NOMO-1 treated with dmso at 0.1 percent for 144 hours (cell line): Measurements from ENCODE around the gene ISY1.
"Not testable (repeated sequence)": the region's sequence is repeated elsewhere in the genome, so short reads cannot be mapped to it uniquely, and the experiment has no call there.

Source experiments
- DNase-seq: peaks from one replicate; lab custom pipeline; 2025; ENCODE audit not compliant: unreplicated experiment; lab: John Stamatoyannopoulos, UW

Gene ISY1

DNA sequence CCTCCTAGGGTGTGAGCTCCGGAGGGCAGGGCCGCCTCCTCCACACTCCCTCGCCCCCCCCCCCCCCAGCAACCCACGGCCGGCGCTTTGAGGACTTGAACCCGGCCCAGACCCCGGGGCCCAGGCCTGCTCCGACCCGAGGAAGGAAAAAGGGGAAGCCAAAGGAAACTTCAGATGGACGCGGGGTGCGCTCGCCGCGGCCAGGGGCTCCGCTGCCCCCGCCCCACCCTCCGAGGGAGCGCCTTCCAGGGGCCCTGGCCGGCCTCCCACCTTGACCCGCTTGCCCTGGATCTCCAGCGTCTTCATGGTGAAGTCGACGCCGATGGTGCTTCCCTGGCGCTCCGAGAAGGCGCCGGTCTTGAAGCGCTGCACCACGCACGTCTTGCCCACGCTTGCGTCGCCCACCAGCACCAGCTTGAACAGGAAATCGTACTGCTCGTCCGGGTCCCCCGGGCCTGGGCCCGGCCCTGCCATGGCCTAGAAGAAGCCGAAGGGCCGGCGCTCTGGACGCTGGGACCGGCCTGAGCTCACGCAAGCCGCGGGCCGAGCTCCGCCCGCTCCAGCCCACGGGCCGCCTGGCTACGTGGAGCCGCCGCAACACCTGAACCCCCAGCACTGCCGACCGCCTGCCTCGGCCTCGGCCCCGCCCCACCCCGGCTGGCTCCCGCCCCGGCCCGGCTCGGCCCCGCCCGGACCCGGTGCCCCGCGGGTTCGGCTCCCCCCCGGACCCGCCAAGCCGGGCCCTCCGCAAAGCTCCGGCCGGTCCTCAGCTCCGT is 39.7 kb downstream of the ISY1 start:
- DNase-seq, result peak; percentile 52

DNA sequence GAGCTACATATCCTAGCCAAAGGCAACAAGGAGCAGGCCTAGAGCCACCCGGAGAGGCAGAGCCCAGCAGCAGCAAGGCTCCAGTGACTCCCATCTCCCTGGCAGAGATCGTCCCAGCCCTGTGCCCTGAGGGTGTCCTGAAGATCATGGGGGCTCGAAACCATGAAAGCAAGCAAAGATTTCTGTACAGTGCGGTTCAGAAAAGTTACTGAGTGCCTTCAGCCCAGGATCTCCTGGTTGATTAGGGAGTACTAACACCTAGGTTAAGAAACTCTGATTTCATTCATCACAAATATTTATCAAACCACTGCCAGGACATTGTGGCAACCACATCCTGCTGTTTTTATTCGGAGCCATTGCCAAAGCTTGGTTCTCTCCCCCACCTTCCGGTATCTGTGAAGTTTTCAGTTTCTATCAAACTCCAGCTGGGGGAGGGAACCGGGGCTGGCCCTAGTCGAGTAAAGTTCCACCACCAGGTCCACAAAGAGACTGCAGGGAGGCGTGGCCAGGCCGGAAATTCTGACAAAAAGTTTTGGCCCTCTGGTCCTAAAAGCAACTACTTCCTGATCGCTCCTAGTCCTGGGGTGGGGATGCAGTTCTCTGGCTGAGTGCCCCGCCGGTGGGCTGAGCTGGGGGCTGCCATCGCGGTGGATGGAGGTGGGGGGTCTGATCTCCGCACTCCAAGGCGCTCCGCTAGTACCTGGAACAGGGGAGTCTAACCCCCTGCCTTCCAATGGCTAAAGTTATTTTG is 40.4 kb downstream of the ISY1 start:
- DNase-seq, result peak; percentile 99

DNA sequence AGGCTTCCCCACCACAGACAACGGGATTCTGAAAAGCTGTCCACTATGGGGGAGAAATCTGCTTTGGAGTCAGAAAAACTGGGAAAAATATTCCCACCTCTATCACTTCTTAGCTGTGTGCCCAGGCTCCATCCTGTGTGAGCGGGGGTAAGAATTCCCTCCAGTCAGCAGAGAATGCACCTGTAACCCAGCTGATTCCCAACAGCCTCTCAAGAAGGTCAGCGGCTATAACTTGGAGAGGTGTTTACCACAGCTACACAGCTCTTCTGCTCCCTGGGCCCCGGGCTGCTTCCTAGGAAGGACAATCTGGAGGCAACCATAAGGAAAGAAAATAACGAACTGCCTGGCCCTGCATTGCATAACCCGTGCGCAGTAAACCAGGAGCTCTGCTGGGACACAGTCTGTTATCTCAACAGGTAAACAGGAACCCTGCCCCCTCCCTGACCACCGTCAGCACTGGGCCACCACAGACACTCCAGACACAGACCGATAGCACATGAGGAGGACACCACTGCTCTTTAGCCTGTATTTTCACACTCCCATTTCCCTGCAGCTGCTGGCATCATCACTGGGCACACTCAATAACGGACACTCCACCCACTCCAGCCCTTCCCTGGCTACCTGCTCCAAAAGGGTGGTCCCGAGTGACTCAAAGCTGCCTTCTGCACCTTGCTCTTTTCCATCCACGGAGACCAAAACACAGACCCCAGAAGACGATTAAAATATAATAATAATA is 41.3 kb downstream of the ISY1 start:
- DNase-seq, result no peak

DNA sequence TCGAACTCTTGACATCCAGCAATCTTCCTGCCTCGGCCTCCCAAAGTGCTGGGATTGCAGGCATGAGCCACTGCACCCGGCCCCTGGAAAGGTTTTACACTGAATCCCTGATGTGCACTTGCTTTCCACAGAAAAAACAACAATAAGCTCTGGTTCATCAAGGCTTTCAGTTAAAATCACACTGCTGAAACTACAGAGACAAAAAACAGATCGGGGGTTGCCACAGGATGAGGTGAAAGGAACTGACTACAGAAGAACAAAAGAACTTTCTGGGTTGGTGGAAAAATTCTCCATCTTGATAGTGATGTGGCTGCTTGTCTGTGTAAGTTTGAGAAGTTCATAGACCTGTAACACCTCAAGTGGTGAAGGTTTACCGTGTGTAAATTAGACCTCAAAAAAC is 42.1 kb downstream of the ISY1 start:
- DNase-seq, result no peak

DNA sequence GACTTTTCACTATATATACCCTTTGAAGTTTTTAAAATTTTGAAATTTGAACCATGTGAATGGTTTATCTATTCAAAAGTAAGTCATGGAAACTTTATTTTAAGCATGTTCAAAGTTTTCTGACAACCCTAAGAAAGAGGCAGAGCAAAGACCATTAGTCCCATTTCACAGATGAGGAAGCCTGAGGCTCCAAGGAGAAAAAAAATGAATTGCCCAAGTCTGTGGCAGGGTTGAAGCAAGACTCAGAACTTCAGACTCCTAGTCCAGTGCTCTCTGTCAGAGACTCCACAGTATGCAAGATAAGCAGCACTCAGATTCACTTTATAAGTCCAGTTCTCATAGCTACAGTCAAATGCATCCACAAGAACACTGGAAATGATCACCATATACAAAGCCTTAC is 43.7 kb downstream of the ISY1 start:
- DNase-seq, result no peak

DNA sequence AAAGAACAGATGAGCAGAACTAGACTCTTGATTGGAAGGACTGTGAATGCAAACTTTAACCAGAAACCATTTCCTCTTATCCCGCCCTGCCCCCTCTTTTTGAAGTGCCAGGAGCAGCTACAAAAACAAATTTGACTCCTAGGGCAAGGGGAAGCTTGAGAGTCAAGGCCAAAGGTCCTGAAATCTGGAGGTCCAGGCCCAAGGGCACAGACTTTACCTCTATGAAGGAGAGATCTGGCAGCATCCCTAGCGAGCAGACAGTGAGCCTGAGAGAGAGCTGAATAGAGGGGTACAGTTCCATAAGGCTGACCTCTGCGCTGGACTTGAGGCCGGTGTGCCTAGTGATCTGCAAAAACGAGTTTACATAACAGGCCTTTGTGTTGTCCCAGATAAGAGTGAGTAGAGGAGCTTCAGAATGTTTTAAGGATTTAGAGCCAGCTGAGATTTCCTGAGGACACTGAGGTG is 44.3 kb downstream of the ISY1 start:
- no peak for DNase-seq

DNA sequence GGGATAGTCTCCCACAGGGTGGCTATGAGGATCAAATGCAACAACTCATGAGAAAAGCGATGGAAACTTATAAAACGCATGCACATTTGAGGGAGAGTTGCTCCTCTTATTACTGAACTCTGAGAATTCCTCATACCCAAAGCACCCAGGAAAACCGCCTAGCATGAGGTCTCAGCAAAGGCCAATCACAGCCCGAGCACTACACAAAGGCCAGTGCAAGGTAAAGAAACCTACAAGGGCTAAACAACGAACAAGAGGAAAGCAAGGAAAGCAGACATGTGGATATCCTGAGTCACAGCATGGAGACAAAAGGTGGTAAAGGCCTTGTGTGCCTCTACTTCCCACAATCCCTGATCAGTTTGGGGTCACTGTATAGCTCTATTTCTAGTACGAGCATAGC is 46.4 kb downstream of the ISY1 start:
- no peak for DNase-seq

DNA sequence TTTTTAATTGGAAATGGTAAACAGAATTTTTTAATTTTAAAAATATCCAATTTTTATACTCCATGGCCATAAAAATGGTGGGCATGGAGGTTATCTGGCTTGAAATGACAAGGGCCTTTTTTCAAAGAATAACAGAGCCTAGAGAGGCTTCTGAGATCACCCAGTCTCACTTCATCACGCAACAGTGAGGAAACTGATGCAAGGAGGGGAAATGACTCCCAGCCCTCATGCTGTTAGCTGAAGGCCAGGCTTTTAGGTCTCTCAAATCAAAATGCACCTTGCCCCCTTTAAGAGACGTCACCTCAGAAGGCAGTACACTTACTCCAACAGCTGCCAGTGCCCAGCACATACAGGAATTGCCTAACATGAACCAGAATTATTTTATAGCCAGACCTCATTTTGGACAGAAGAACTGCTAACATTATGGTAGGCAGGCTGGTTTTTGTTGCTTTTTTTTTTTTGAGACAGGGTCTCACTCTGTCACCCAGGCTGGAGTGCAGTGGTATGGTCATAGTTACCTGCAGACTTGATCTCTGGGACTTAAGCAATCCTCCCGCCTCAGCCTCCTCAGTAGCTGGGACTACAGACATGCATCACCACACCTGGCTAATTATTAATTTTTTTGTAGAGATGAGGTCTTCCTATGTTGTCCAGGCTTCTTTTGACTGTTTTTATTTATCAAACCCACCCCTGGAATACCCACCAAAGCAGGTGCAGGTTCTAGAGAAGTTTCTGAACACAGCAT is 48.4 kb downstream of the ISY1 start:
- peak; percentile 39 for DNase-seq

DNA sequence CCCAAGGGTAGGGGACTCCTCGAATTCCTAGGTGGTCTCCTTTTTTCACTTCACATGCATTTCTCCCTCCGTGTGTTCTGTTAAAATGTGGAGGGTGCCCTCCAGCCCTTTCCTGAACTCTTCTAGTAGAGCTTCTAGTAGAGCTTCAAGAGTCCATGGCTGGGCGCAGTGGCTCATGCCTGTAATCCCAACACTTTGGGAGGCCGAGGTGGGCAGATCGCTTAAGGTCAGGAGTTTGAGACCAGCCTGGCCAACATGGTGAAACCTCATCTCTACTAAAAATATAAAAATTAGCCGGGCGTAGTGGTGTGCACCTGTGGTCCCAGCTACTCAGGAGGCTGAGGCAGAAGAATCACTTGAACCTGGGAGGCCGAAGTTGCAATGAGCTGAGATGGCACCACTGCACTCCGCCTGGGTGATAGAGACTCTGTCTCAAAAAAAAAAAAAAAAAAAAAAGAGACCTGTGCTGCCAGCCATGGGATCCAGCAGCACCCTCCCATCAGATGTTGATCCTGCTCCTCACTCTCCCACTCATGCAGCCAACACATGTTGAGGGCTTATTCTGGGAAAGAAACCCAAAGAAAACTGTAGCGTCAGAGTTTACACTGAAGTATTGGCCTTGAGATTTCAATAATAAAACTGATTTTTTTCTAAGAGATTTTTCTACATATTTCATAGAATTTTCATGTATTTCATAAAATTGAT is 49.6 kb downstream of the ISY1 start:
- not testable (repeated sequence) for DNase-seq

DNA sequence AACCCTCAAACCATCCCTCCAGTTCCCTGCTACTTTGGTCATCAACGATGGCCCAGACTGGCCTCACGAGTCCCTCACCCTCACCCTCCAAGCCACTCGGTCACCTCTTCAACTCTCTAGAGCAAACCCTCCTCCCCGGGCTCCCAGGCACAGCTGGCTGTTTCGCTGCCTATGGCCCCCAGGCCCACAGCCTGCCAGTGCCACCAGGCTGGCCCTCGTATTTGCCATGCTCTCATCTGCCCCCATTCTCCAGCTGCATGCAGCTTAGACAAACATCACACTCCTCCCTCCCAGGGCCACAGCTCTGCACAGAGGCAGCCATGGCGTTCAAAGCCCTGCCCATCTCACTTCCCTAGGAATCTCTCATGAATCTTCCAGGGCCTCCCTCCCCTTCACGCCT is 53.1 kb downstream of the ISY1 start:
- no peak for DNase-seq

DNA sequence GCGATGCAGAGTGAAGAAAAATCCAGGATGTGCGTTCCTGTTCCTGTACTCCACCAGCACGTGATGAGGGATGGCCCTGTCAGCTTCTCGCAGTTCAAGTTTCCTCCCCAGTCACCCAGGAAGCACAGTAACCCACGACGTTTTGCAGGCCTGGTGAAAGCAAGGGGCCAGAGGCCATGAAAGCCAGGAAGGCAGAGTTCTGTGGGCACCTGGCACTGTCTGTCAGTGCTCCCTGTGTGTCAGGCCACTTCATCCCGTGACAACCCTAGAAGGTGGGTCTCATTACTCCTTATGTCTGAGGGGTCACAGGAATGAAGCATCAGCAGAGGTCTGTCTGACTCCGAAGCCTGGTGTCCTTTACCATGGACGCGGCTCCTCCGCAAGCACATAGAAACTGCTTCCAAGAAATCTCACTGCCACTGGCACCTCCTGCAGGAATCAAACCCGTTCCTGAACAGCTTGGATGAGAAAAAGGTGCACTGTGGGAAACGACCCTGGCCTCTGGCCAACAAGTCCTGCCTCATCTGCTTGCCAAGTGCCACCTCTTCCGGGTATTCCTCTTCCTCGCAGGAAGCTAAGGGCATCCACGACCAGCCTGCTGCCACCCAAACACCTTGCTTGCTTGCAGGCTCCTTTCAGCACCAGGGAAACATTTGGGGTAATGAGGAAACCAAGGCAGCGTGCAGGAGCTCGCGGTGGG is 53.8 kb downstream of the ISY1 start:
- no peak for DNase-seq

DNA sequence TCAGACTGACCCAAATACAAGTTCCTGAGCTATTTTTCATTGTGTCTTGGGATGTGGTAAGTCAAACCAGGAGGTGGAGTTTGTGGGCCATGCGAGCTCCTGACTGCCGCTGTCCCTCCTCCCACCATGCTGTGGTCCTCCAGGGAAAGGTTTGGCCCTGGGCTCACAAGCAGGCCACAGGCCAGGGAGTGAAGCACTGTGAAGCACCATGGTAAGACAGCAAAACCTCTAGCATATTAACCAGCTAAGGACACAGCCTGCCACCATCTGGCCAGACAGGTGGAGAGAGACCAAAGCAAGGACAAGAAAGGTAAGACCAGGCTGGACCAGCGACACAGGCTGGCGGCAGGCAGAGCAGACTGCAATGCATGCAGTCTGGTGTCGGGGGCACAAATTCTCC is 54.5 kb downstream of the ISY1 start:
- DNase-seq, result no peak

DNA sequence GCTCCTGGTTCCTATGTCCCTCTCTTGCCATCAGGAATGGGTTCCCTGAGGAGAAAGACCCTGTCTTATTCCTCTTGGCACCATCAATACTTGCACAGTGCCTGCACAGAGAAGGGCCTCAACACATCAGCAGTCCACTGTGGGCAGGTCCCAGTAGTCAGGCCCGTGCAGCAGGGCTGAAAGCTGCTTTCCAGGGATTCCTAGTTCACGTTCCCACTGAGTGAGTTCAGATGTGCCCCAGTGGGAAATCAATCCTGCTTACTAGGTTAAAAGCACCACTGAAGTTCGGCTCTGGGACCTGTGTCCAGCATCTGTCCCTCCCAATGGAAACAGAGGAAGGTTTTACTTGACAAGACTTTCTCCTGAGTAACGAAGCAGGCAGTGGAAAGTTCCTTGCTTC is 55.0 kb downstream of the ISY1 start:
- no peak for DNase-seq

DNA sequence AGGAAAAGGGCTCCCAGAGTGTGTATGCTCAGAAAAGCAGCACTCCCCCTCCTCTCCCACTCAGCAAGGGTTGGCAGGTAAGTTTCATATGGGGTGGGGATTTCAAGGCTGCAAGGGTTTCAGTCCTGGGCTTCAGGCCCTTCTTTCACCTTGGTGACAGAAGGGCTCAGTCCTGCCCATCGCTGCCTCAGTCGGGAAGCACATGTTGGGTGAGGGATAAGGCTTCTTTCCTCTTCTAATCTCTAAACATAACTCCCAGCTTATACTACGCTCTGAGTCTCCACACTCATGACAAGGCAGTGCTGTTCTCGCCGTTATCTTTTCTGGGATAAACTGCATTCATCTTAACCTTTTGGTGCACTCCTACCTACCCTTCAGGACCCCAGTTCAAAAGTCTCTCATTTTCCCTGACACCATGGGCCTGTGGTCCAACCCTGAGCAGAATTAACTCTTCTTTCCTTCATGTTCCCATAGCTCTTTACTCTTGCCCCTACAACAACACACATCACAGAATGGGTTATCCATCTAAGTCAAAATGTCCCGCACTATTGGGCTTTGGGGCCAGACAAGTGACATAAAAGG is 56.3 kb downstream of the ISY1 start:
- no peak for DNase-seq

DNA sequence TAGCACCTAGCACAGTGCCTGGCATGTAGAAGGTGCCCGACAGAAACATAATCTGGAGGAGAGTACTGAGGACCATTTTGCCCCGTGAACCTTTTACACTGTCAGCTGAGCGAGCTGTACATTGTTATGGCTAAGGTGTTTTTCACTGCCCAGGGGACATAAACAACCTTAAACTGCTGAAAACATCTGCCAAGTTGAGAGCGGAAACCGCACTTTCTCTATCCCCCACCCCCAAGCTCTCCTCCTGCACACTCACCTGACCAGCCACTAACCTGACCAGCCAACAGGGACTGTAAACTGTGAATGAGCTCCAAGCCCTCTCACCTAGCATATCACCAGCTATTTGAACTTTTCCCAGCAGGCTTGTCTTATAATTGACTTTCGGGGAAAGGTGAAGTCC is 56.8 kb downstream of the ISY1 start:
- DNase-seq, result no peak

DNA sequence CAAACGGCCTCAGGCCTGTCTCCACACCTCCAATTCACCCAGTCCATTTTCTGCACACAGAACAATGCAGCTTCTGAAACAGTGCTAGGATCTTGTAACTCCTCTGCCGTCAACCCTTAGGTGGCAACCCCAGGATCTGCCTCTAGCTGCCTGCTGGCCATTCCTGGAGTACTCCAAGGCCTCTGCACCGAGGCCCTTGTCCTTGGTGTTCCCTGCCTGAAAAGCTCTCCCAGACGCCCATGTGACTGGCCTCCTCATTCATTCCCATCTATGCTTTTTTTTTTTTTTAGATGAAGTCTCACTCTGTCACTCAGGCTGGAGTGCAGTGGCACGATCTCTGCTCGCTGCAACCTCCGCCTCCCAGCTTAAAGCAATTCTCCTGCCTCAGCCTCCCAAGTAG is 57.6 kb downstream of the ISY1 start:
- DNase-seq, result no peak

DNA sequence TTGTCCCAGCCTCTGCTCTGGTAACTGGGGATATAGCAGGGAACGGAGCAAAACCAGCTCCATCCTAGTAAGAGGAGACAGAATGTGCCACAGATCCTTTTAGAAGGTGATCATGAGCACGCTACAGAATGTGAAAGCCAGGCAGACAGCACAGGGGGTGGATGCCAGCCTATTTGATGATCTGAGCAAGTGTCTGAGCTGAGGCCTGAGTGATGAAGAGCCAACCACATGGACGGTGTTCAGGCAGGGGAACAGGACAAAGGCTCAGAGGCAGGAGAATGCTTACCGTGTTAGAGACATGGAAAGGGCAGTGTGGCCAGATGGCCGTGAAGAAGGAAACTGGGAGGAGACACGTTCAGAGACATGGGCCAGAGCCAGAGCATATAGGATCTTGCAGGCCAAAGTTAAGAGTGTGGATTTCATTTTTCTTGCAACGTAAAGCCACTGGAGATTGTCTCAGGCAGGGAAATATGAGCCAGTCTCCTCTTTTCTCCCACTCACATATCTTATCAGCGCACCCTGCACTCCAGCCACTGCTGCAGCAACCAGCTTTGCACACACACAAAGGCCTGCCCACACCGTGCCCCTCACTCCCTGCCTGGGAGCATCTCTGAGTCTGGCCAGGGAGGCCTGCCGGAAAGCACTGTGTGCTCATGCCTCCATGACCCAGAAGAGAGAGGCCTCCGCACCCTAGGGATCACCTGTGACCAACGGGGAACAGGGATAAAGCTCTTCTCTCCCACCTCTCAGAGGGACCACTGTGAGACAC is 59.3 kb downstream of the ISY1 start:
- no peak for DNase-seq

DNA sequence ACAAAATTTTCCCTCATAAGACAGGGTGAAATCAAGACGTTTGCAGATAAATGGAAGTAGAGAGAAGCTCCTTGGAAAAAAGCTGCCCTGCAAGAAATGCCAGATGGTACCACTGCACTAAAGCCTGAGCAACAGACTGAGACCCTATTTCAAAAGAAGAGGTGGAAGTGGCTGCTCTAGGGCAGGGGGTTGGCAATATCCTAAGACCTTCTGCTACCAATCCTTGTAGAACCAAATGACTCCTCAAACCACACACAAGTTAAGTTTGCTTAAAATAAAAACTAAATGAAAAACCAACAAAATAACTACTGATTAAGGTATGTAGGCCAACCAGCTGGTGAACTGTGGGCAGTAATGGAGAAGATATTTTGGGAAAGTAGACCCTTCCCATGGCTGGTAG is 60.6 kb downstream of the ISY1 start:
- DNase-seq, result no peak

DNA sequence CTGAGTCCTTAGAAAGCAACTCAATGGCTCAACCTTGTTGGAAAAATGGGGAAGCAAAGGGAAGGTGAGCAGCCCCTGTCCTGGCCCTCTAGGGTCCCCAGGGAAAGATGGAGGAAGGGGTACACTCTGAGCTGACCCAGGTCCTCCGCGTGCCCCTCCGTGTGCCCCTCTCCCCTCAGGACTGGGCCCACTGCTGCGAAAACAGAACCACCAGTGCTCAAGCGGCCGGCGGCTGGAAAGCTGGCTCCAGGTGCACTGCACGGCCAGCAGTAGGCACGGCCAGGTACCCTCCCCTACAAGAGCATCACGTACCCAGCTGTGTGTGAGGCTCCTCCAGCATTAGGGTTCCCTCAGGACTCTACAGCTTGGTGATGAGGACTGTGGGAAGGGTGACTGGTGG is 65.6 kb downstream of the ISY1 start:
- no peak for DNase-seq
